NOMO-1 treated with dmso at 0.1 percent for 144 hours (cell line): Measurements from ENCODE around the gene LRRC51.

Experiments
- DNase-seq: peaks from one replicate; lab custom pipeline; 2025; ENCODE audit not compliant: unreplicated experiment; lab: John Stamatoyannopoulos, UW

LRRC51 gene

GRCh38 chr11:72080326-72081183 lies at the start of gene LRRC51, which contains the start of gene NUMA1:
Gene LRRC51 (plus strand): TSS chr11:72080850. CDS start chr11:72089084, 8,234 bp downstream.
Gene NUMA1 (minus strand): TSS chr11:72080542. CDS start chr11:72035943, 44,599 bp downstream.
- DNase-seq: peak; percentile 100

- no peak for DNase-seq
Measured at GRCh38 chr11:72036687-72037086, 44.0 kb upstream of the LRRC51 start.

GRCh38 chr11:72037554-72038311 lies 42.9 kb upstream of the LRRC51 start:
- DNase-seq: no peak

- no peak for DNase-seq
Measured at GRCh38 chr11:72038491-72038890, 42.2 kb upstream of the LRRC51 start.

GRCh38 chr11:72039031-72039855 lies 41.4 kb upstream of the LRRC51 start:
- DNase-seq: no peak

GRCh38 chr11:72039856-72040401 lies 40.7 kb upstream of the LRRC51 start:
- no peak for DNase-seq

- no peak for DNase-seq
Measured at GRCh38 chr11:72040491-72041363, 39.9 kb upstream of the LRRC51 start.

GRCh38 chr11:72041364-72042063 lies 39.1 kb upstream of the LRRC51 start:
- no peak for DNase-seq

- DNase-seq: no peak
Measured at GRCh38 chr11:72042064-72042745, 38.4 kb upstream of the LRRC51 start.

- no peak for DNase-seq
Measured at GRCh38 chr11:72045849-72046248, 34.8 kb upstream of the LRRC51 start.

- DNase-seq: no peak
Measured at GRCh38 chr11:72048766-72049460, 31.7 kb upstream of the LRRC51 start.

- no peak for DNase-seq
Measured at GRCh38 chr11:72058416-72059034, 22.1 kb upstream of the LRRC51 start.

- no peak for DNase-seq
Measured at GRCh38 chr11:72061739-72062396, 18.8 kb upstream of the LRRC51 start.

- DNase-seq: no peak
Measured at GRCh38 chr11:72066855-72067254, 13.8 kb upstream of the LRRC51 start.

GRCh38 chr11:72067266-72067665 lies 13.4 kb upstream of the LRRC51 start:
- no peak for DNase-seq

- no peak for DNase-seq
Measured at GRCh38 chr11:72067676-72068075, 13.0 kb upstream of the LRRC51 start.

GRCh38 chr11:72069200-72069599 lies 11.4 kb upstream of the LRRC51 start:
- no peak for DNase-seq
